ENCODE measurements around the gene ARMC9.
"Not testable (repeated sequence)": the region's sequence is repeated elsewhere in the genome, so short reads cannot be mapped to it uniquely, and the experiment has no call there.

DNA sequence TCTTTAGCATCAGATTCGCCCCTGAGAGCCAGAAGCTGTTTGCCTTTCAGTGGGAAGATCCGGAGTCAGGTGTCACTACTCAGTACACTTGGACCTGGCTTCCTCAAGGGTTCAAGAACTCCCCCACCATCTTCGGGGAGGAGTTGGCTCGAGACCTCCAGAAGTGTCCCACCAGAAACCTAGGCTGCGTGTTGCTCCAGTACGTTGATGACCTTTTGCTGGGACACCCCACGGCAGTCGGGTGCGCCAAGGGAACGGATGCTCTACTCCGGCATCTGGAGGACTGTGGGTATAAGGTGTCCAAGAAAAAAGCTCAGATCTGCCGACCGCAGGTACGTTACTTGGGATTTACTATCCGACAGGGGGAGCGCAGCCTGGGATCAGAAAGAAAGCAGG lies 205.8 kb downstream of the ARMC9 start:
- TF ChIP-seq, protein P1, sequence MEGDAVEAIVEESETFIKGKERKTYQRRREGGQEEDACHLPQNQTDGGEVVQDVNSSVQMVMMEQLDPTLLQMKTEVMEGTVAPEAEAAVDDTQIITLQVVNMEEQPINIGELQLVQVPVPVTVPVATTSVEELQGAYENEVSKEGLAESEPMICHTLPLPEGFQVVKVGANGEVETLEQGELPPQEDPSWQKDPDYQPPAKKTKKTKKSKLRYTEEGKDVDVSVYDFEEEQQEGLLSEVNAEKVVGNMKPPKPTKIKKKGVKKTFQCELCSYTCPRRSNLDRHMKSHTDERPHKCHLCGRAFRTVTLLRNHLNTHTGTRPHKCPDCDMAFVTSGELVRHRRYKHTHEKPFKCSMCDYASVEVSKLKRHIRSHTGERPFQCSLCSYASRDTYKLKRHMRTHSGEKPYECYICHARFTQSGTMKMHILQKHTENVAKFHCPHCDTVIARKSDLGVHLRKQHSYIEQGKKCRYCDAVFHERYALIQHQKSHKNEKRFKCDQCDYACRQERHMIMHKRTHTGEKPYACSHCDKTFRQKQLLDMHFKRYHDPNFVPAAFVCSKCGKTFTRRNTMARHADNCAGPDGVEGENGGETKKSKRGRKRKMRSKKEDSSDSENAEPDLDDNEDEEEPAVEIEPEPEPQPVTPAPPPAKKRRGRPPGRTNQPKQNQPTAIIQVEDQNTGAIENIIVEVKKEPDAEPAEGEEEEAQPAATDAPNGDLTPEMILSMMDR (IDR thresholded peaks at IDR 0.05), result not testable (repeated sequence)
- TF ChIP-seq POLR2A (IDR thresholded peaks at IDR 0.05), result not testable (repeated sequence)

Data from suprapubic skin (tissue), 3 donors.